ENCODE results near the gene HS3ST4. TPM values are rescaled to one million over a fixed set of nuclear protein-coding genes. Genes with fewer than 3 reads are reported as not detected.

The HS3ST4 gene
- total RNA-seq, 1 experiment from 2014 or later: not detected

- in situ Hi-C loops (cut with HindIII; ENCODE audit: low pct_unique_long_range_greater_than_20kb, low sequenced_read_pairs): no loop called here
Measured at GRCh38 chr16:25867041-25867440, 175.3 kb downstream of the HS3ST4 start.

DNA sequence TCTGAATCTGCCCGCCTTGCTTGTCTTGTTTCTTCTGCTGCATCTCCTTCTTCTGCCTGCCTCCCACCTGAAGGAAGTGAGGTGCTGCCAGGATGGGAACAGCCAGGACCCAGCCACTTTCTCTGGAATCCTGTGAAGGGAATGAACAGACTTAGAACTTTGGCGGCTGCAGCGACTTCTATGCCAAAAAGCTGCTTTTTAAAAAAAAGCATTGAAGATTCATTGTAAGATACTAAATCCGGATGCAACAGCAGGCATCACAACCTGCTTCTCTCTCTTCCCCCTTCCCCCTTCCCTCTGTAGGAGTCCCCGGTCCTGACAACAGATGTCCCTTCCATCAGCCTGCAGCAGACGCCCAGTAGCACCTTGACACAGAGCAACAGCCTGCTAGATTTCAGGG lies 176.3 kb downstream of the HS3ST4 start:
- TF ChIP-seq TCF7L2 (IDR thresholded peaks at IDR 0.05; ENCODE audit: low read depth, low read length) (no peak), POLR2AphosphoS5 (IDR thresholded peaks at IDR 0.05; ENCODE audit: low read depth, low read length) (no peak), SIN3A (IDR thresholded peaks at IDR 0.05; ENCODE audit: borderline replicate concordance, insufficient read depth, low read depth, low read length) (no peak)
- TF ChIP-seq, protein P1, sequence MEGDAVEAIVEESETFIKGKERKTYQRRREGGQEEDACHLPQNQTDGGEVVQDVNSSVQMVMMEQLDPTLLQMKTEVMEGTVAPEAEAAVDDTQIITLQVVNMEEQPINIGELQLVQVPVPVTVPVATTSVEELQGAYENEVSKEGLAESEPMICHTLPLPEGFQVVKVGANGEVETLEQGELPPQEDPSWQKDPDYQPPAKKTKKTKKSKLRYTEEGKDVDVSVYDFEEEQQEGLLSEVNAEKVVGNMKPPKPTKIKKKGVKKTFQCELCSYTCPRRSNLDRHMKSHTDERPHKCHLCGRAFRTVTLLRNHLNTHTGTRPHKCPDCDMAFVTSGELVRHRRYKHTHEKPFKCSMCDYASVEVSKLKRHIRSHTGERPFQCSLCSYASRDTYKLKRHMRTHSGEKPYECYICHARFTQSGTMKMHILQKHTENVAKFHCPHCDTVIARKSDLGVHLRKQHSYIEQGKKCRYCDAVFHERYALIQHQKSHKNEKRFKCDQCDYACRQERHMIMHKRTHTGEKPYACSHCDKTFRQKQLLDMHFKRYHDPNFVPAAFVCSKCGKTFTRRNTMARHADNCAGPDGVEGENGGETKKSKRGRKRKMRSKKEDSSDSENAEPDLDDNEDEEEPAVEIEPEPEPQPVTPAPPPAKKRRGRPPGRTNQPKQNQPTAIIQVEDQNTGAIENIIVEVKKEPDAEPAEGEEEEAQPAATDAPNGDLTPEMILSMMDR (IDR thresholded peaks at IDR 0.05): no peak
- TF ChIP-seq, protein P2, sequence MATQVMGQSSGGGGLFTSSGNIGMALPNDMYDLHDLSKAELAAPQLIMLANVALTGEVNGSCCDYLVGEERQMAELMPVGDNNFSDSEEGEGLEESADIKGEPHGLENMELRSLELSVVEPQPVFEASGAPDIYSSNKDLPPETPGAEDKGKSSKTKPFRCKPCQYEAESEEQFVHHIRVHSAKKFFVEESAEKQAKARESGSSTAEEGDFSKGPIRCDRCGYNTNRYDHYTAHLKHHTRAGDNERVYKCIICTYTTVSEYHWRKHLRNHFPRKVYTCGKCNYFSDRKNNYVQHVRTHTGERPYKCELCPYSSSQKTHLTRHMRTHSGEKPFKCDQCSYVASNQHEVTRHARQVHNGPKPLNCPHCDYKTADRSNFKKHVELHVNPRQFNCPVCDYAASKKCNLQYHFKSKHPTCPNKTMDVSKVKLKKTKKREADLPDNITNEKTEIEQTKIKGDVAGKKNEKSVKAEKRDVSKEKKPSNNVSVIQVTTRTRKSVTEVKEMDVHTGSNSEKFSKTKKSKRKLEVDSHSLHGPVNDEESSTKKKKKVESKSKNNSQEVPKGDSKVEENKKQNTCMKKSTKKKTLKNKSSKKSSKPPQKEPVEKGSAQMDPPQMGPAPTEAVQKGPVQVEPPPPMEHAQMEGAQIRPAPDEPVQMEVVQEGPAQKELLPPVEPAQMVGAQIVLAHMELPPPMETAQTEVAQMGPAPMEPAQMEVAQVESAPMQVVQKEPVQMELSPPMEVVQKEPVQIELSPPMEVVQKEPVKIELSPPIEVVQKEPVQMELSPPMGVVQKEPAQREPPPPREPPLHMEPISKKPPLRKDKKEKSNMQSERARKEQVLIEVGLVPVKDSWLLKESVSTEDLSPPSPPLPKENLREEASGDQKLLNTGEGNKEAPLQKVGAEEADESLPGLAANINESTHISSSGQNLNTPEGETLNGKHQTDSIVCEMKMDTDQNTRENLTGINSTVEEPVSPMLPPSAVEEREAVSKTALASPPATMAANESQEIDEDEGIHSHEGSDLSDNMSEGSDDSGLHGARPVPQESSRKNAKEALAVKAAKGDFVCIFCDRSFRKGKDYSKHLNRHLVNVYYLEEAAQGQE (IDR thresholded peaks at IDR 0.05; ENCODE audit: insufficient read depth in 1 of 2, low read depth in 2 of 2, low read length in 1 of 2): no peak
- ChIA-PET CTCF (no interaction called here), POLR2A (no interaction called here)
- no TSS peak for BruUV-seq (replicated peaks)
- DNase-seq (ENCODE audit: low read depth, low spot score): no peak
- Histone ChIP-seq H3K4me3 (ENCODE audit: low read depth in 2 of 2, low read length in 2 of 2) (no peak overlapping the region), H3K36me3 (ENCODE audit: control insufficient read depth, insufficient read depth, low read length) (no peaks in the 10 kb centered on the region), H3K4me1 (ENCODE audit: control insufficient read depth, insufficient read depth, low read length) (no peaks in the 10 kb centered on the region), H3K9me3 (ENCODE audit: control insufficient read depth, insufficient read depth, low read depth, low read length) (no peaks in the 10 kb centered on the region), H3K27ac (ENCODE audit: low read length) (no peak overlapping the region), H3K27me3 (ENCODE audit: control insufficient read depth, insufficient read depth, low read length) (no peaks in the 10 kb centered on the region)
- ATAC-seq: no peak
- intact Hi-C loops (cut with micrococcal nuclease; ENCODE audit: unreplicated experiment): loop anchor here (10.0 kb wide), 1 partner anchor 57 kb away; no protein-coding TSS in a partner anchor
- in situ Hi-C loops (cut with HindIII; ENCODE audit: low pct_unique_long_range_greater_than_20kb, low sequenced_read_pairs): no loop called here

More at GRCh38 chr16:25867041-25867440, 175.3 kb downstream of the HS3ST4 start:
- POLR2A ChIA-PET: no interaction called here
- no peaks in the 10 kb centered on the region for H3K27me3 ChIP-seq (ENCODE audit: control insufficient read depth, insufficient read depth, low read length)
- intact Hi-C loops (cut with micrococcal nuclease; ENCODE audit: unreplicated experiment): loop anchor here (10.0 kb wide), 1 partner anchor 58 kb away; no protein-coding TSS in a partner anchor
- H3K4me3 ChIP-seq (ENCODE audit: low read depth in 2 of 2, low read length in 2 of 2): no peak overlapping the region
- H3K36me3 ChIP-seq (ENCODE audit: control insufficient read depth, insufficient read depth, low read length): no peaks in the 10 kb centered on the region
- TF ChIP-seq, protein P2 (IDR thresholded peaks at IDR 0.05; ENCODE audit: insufficient read depth in 1 of 2, low read depth in 2 of 2, low read length in 1 of 2): no peak
- ATAC-seq (no peak), DNase-seq (ENCODE audit: low read depth, low spot score) (no peak)
- H3K9me3 ChIP-seq (ENCODE audit: control insufficient read depth, insufficient read depth, low read depth, low read length): no peaks in the 10 kb centered on the region
- no peak overlapping the region for H3K27ac ChIP-seq (ENCODE audit: low read length)
- no TSS peak for BruUV-seq (replicated peaks)
- no peaks in the 10 kb centered on the region for H3K4me1 ChIP-seq (ENCODE audit: control insufficient read depth, insufficient read depth, low read length)
- CTCF ChIA-PET: no interaction called here

Measured in Panc1 (cell line).